ENCODE results near the gene IFFO2. TPM values are rescaled to one million over a fixed set of nuclear protein-coding genes. Genes with fewer than 3 reads are reported as not detected.

The IFFO2 gene
- total and polyA plus RNA-seq, 7 experiments from 2014 or later = 1.1 to 57.1 (median 25.7) TPM

DNA sequence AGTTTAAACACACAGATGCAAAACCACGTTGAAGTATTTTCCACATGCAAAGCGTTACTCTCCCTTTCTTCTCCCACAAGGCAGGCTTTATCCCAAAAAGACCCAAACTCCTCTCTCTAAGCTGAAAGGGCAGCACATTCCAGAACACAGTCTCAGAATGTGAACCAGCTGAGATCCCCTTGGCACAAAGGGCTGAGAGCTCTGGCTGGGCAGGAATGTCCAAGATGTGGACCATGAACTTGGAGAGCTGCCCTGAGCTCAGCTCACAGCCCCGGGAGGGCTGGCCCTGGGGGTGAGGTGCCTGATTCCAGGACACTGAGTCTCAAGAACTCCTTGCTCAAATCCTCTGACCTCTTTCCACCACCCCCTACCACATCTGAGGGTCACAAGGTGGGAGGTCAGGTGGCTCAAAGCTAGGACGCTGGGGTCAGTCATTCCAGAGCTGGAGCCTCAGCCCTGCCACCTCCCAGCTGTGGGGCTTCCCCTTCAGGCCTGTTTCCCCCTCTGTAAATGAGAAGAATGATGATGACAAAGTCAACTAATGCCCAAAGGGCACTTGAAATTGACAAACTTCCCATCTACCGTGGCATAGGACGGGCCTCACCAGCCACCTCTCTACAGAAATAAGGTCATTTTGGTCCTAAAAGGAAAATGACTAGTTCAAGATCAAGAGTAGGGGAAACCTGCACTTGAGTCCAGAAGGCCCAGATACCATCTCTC, 65.6 kb downstream of the IFFO2 start:
- POLR2A ChIA-PET = no interaction called here
- intact Hi-C loops (cut with micrococcal nuclease) = no loop called here
- Mint-ChIP-seq H3K27ac (no peak overlapping the region), H3K27me3 (no peaks in the 10 kb centered on the region), H3K4me3 (no peak overlapping the region), H3K9me3 (no peaks in the 10 kb centered on the region), H3K4me1 (peaks cover 0 to 4% (median 0%) of the 10 kb centered on the region in 7 donors), H3K36me3 (no peaks in the 10 kb centered on the region)
- H3K4me3 ChIP-seq (ENCODE audit: low read length) = no peak overlapping the region
- no peak for DNase-seq
- CTCF ChIA-PET = no interaction called here
- H3K4me1 ChIP-seq (ENCODE audit: control insufficient read depth in 2 of 2, insufficient read depth in 2 of 2, low read length in 2 of 2) = no peaks in the 10 kb centered on the region
- no peaks in the 10 kb centered on the region for H3K27me3 ChIP-seq (ENCODE audit: control insufficient read depth in 2 of 2, insufficient read depth in 2 of 2, low read length in 2 of 2)
- H3K36me3 ChIP-seq (ENCODE audit: control insufficient read depth in 2 of 3, insufficient read depth in 3 of 3, low read length in 3 of 3) = no peaks in the 10 kb centered on the region
- ATAC-seq = no peak
- H3K27ac ChIP-seq (ENCODE audit: low read depth, low read length) = no peak overlapping the region
- no peaks in the 10 kb centered on the region for H3K9me3 ChIP-seq (ENCODE audit: control insufficient read depth in 2 of 3, low read length in 3 of 3)

DNA sequence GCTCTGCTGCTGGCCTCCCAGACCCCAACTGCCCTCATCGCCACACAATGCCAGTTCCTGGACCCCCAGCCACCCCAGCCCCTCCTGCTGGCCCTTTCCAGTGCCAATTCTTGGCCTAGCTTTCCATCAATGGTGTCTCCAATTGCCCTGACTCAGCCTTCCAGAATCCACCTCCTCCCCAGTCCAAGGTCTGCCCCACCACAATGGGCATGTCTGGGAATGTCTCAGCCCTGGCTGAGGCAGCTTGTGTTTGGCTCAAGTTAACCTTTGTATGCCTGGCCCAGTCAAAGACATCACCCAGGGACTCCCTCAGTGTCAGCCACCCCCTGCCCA, 70.5 kb downstream of the IFFO2 start:
- H3K36me3 Mint-ChIP-seq = no peaks in the 10 kb centered on the region
- ChIA-PET CTCF (no interaction called here), POLR2A (no interaction called here)
- H3K4me1 ChIP-seq (ENCODE audit: control insufficient read depth in 2 of 2, insufficient read depth in 2 of 2, low read length in 2 of 2) = no peaks in the 10 kb centered on the region
- no peak overlapping the region for H3K4me3 ChIP-seq (ENCODE audit: low read length)
- H3K27ac Mint-ChIP-seq = no peak overlapping the region
- DNase-seq = no peak
- no peak overlapping the region for H3K27ac ChIP-seq (ENCODE audit: low read depth, low read length)
- H3K9me3 ChIP-seq (ENCODE audit: control insufficient read depth in 2 of 3, low read length in 3 of 3) = no peaks in the 10 kb centered on the region
- ATAC-seq = no peak
- H3K27me3 Mint-ChIP-seq = no peaks in the 10 kb centered on the region
- no peaks in the 10 kb centered on the region for H3K9me3 Mint-ChIP-seq
- no peaks in the 10 kb centered on the region for H3K27me3 ChIP-seq (ENCODE audit: control insufficient read depth in 2 of 2, insufficient read depth in 2 of 2, low read length in 2 of 2)
- no peak overlapping the region for H3K4me3 Mint-ChIP-seq
- peaks cover 0 to 7% (median 0%) of the 10 kb centered on the region in 3 experiments for H3K36me3 ChIP-seq (ENCODE audit: control insufficient read depth in 2 of 3, insufficient read depth in 3 of 3, low read length in 3 of 3)
- intact Hi-C loops (cut with micrococcal nuclease) = no loop called here
- H3K4me1 Mint-ChIP-seq = no peaks in the 10 kb centered on the region

DNA sequence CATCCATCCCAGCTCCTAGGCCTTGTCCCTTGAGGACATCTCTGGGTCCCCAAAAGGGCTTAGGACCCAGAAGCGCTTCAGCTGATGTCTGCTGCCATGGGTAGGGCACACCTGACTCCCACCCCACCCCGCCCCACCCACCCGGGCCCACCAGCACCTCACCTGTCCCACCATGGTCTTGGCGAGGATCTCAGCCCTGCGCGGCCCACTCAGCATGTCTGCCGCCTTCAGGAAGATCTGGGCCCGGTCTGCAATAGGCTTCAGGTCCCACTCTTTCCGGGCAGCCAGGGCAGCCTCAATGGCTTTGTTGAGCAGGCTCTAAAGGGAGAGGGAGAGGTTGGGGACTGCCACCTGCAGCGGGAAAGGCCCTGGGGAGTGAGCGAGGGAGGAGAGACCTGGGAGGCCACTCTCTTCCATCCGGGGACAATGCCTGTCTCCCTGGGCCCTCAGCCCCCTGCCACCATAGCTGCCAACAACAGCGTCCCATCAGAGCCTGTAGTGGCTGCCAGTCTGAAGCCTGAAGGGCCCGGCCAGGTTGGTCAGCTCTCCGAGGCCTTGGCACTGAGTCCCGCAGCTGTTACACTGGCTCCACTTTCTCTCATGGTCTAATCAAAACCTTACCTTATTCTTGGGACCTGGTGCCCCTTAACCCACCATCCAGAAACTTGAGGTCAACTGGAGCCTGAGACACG, 71.0 kb downstream of the IFFO2 start:
- Mint-ChIP-seq H3K27me3 (no peaks in the 10 kb centered on the region), H3K4me1 (no peaks in the 10 kb centered on the region), H3K36me3 (no peaks in the 10 kb centered on the region), H3K4me3 (no peak overlapping the region), H3K9me3 (no peaks in the 10 kb centered on the region), H3K27ac (no peak overlapping the region)
- Histone ChIP-seq H3K9me3 (ENCODE audit: control insufficient read depth in 2 of 3, low read length in 3 of 3) (no peaks in the 10 kb centered on the region), H3K4me1 (ENCODE audit: control insufficient read depth in 2 of 2, insufficient read depth in 2 of 2, low read length in 2 of 2) (no peaks in the 10 kb centered on the region), H3K36me3 (ENCODE audit: control insufficient read depth in 2 of 3, insufficient read depth in 3 of 3, low read length in 3 of 3) (peaks cover 0 to 7% (median 0%) of the 10 kb centered on the region in 3 experiments), H3K27me3 (ENCODE audit: control insufficient read depth in 2 of 2, insufficient read depth in 2 of 2, low read length in 2 of 2) (no peaks in the 10 kb centered on the region), H3K27ac (ENCODE audit: low read depth, low read length) (no peak overlapping the region), H3K4me3 (ENCODE audit: low read length) (no peak overlapping the region)
- POLR2A ChIA-PET = no interaction called here
- intact Hi-C loops (cut with micrococcal nuclease) = no loop called here
- ATAC-seq (no peak), DNase-seq (no peak)
- CTCF ChIA-PET = interaction anchor here (0.9 to 2.6 kb wide), 7 partner anchors 21 to 365 kb away, joined by 3 to 19 read pairs (median 7); partner anchors contain the start of gene EMC1

DNA sequence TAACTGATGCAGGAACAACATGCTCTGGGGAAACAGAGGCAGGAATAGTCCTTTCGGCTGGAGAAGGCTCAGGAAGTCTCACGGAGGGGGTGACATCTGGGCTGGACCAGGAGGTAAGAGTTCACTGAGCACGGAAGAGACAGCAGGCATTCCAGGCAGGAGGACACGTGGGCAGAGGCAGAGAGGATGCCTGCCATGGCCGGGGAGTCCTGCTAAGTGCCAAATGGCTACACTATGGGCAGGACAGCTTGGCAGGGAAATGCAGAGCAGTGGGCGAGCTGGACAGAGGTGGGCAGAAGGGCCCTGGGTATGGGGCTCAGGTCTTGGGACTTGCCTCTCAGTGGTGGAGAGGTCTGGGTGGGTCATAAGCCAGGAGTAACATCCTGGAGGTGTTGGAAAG, 71.7 kb downstream of the IFFO2 start:
- no peak overlapping the region for H3K27ac Mint-ChIP-seq
- H3K27me3 ChIP-seq (ENCODE audit: control insufficient read depth in 2 of 2, insufficient read depth in 2 of 2, low read length in 2 of 2) = no peaks in the 10 kb centered on the region
- CTCF ChIA-PET = interaction anchor here (0.8 to 2.6 kb wide), 14 partner anchors 9 to 366 kb away, joined by 3 to 19 read pairs (median 6); partner anchors contain the start of gene EMC1
- no peaks in the 10 kb centered on the region for H3K36me3 Mint-ChIP-seq
- no peak overlapping the region for H3K4me3 ChIP-seq (ENCODE audit: low read length)
- H3K9me3 Mint-ChIP-seq = no peaks in the 10 kb centered on the region
- H3K4me3 Mint-ChIP-seq = no peak overlapping the region
- intact Hi-C loops (cut with micrococcal nuclease) = loop anchor here (1.0 kb wide), 5 partner anchors 23 to 357 kb away; no protein-coding TSS in a partner anchor
- no peaks in the 10 kb centered on the region for H3K9me3 ChIP-seq (ENCODE audit: control insufficient read depth in 2 of 3, low read length in 3 of 3)
- no peak for DNase-seq
- no peaks in the 10 kb centered on the region for H3K4me1 ChIP-seq (ENCODE audit: control insufficient read depth in 2 of 2, insufficient read depth in 2 of 2, low read length in 2 of 2)
- POLR2A ChIA-PET = no interaction called here
- H3K27ac ChIP-seq (ENCODE audit: low read depth, low read length) = no peak overlapping the region
- H3K36me3 ChIP-seq (ENCODE audit: control insufficient read depth in 2 of 3, insufficient read depth in 3 of 3, low read length in 3 of 3) = peaks cover 0 to 7% (median 0%) of the 10 kb centered on the region in 3 experiments
- H3K27me3 Mint-ChIP-seq = no peaks in the 10 kb centered on the region
- H3K4me1 Mint-ChIP-seq = no peaks in the 10 kb centered on the region
- ATAC-seq = no peak

DNA sequence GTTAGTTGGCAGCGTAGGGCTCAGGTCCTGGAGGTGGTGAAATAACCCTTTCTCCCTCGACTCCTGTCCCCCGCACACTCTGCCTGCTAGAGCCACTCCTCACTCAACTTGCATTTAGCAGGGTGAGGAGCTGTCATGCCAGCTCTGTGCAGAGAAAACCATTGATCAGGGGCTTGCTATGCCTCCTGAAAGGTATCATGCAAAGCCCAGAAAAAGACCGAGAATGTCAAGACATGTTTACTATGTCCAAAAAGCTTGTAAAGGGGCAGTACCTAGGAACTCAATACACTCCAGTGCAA, 72.1 kb downstream of the IFFO2 start:
- Histone ChIP-seq H3K4me1 (ENCODE audit: control insufficient read depth in 2 of 2, insufficient read depth in 2 of 2, low read length in 2 of 2) (no peaks in the 10 kb centered on the region), H3K36me3 (ENCODE audit: control insufficient read depth in 2 of 3, insufficient read depth in 3 of 3, low read length in 3 of 3) (peaks cover 0 to 7% (median 0%) of the 10 kb centered on the region in 3 experiments), H3K27ac (ENCODE audit: low read depth, low read length) (no peak overlapping the region), H3K9me3 (ENCODE audit: control insufficient read depth in 2 of 3, low read length in 3 of 3) (no peaks in the 10 kb centered on the region), H3K27me3 (ENCODE audit: control insufficient read depth in 2 of 2, insufficient read depth in 2 of 2, low read length in 2 of 2) (no peaks in the 10 kb centered on the region), H3K4me3 (ENCODE audit: low read length) (no peak overlapping the region)
- DNase-seq (peak in 1 of 9 donors; percentile 15), ATAC-seq (peak; percentile 19)
- ChIA-PET POLR2A (no interaction called here), CTCF (interaction anchor here (0.7 to 2.6 kb wide), 19 partner anchors 9 to 367 kb away, joined by 3 to 19 read pairs (median 4); partner anchors contain the start of gene EMC1)
- intact Hi-C loops (cut with micrococcal nuclease) = loop anchor here (1.0 kb wide), 5 partner anchors 23 to 357 kb away; no protein-coding TSS in a partner anchor
- no peak overlapping the region for H3K27ac Mint-ChIP-seq
- no peaks in the 10 kb centered on the region for H3K36me3 Mint-ChIP-seq
- H3K27me3 Mint-ChIP-seq = no peaks in the 10 kb centered on the region
- H3K9me3 Mint-ChIP-seq = no peaks in the 10 kb centered on the region
- no peak overlapping the region for H3K4me3 Mint-ChIP-seq
- H3K4me1 Mint-ChIP-seq = no peaks in the 10 kb centered on the region

DNA sequence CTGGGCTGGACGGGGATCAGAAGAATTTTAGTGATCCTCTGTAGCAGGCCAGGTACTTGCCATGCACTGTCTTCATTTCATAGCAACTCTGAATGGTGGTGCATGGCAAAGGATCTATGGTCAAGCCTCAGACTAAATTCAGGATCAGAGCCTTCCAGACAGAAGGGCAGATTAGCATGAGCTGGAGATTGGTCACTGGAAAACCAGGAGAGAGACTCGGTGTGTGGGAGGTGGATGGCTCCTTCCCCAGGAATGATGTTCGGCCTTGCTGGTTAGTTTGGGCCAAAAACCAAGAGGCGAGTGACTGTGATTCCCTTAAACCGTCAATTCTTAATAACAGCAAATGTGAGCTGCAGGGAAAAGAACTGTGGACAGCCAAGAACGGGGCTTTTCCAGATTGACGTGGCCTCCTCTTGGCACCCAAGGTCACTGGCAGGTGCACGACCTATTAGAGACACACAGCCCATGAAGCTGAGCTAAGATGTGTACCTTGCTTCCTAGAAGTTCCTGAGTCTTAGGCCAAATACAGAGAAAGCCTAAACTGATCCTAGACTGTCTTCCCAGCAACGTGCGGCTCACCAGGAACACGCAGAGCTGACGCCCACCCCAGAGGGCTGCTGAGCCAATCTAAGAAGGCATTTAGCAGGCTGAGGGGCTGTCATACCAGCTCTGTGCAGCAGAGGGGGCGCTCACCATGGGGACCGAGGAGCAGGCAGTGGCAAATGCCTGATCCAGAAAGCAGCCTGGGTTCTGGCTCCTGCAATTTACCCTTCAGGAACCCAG, 72.6 kb downstream of the IFFO2 start:
- Mint-ChIP-seq H3K27me3 (no peaks in the 10 kb centered on the region), H3K36me3 (no peaks in the 10 kb centered on the region), H3K27ac (no peak overlapping the region), H3K9me3 (no peaks in the 10 kb centered on the region), H3K4me1 (no peaks in the 10 kb centered on the region), H3K4me3 (no peak overlapping the region)
- CTCF ChIA-PET = interaction anchor here (0.7 to 2.6 kb wide), 20 partner anchors 10 to 367 kb away, joined by 3 to 19 read pairs (median 4); partner anchors contain the start of gene EMC1
- DNase-seq (peak; percentile 40 to 70 (median 57)), ATAC-seq (peak; percentile 85)
- H3K27ac ChIP-seq (ENCODE audit: low read depth, low read length) = no peak overlapping the region
- peaks cover 0 to 7% (median 0%) of the 10 kb centered on the region in 3 experiments for H3K36me3 ChIP-seq (ENCODE audit: control insufficient read depth in 2 of 3, insufficient read depth in 3 of 3, low read length in 3 of 3)
- POLR2A ChIA-PET = no interaction called here
- no peak overlapping the region for H3K4me3 ChIP-seq (ENCODE audit: low read length)
- intact Hi-C loops (cut with micrococcal nuclease) = loop anchor here (1.0 kb wide), 5 partner anchors 23 to 357 kb away; no protein-coding TSS in a partner anchor
- H3K27me3 ChIP-seq (ENCODE audit: control insufficient read depth in 2 of 2, insufficient read depth in 2 of 2, low read length in 2 of 2) = no peaks in the 10 kb centered on the region
- H3K9me3 ChIP-seq (ENCODE audit: control insufficient read depth in 2 of 3, low read length in 3 of 3) = no peaks in the 10 kb centered on the region
- H3K4me1 ChIP-seq (ENCODE audit: control insufficient read depth in 2 of 2, insufficient read depth in 2 of 2, low read length in 2 of 2) = no peaks in the 10 kb centered on the region

Data from naive thymus-derived CD4-positive, alpha-beta T cell (primary cell).